ENCODE results near the gene KRT7.

DNA sequence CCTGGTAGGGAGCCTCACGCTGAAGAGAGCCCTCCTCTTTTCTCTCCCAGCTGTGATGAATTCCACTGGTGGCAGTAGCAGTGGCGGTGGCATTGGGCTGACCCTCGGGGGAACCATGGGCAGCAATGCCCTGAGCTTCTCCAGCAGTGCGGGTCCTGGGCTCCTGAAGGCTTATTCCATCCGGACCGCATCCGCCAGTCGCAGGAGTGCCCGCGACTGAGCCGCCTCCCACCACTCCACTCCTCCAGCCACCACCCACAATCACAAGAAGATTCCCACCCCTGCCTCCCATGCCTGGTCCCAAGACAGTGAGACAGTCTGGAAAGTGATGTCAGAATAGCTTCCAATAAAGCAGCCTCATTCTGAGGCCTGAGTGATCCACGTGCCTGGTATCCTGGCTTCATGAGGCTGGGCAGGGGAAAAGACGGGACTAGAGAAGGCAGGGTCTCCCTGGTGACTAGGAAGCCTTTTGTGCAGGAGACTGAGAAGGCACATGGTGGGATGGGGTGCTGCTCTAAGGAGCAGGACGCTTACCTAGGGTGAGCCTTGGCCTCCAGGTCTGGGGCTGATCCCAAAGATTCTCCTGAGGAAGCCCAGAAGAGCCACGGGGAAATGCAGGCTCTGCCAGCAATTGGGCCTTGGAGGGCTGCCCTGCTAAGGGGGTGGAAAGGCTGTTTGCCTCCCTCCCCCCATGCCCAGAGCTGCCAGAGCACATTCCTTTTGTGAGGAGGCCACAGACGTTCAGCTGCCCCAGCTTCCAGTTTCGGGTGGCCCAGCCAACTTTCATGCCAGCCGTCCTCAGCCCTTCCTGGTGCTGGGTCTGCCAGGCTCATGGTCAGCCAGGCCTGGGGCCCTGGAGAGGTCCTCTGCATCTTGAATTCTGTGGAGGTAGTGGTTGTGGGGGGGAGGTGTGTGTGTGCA lies 15.8 kb downstream of the KRT7 start:
- TF ChIP-seq YY1 (IDR thresholded peaks at IDR 0.05; ENCODE audit: insufficient read depth, insufficient read length) (no peak), ZNF274 (IDR thresholded peaks at IDR 0.05; ENCODE audit: low read depth, low read length) (no peak), SUZ12 (IDR thresholded peaks at IDR 0.05; ENCODE audit: extremely low read depth, insufficient read depth, insufficient read length) (no peak)
